GM12872 (cell line): Measurements from ENCODE around the gene ETNK2.

Experiments used
- CTCF ChIP-seq: IDR thresholded peaks from 3 replicates; pipeline ENCODE4 v1.5.1; 2011; ENCODE audit warnings: low read depth, mild to moderate bottlenecking, low read length, moderate library complexity; ENCODE audit not compliant: insufficient read depth

ETNK2 gene

GRCh38 chr1:204172404-204173029 lies 20.7 kb upstream of the ETNK2 start:
- no peak for TF ChIP-seq CTCF

DNA sequence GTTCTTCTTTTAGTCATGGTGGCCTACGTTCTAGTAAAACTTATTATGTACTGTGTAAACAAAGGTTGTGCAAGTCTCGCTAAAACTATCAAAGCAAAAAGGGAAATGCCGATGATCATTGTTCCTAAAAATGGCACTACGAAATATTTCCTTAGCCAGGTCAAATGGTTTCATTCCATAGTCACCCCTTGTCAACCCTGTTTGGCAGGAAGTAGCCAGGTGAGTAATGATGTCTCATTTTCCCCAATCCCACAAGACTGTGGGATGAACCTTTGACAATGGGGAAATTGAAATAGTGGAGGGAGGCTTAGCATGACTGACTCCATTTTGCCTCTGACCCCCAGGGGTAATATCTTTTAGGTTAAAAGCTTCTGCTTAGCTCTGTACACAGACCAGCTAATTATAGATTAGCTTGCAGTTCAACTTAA lies 19.9 kb upstream of the ETNK2 start:
- TF ChIP-seq CTCF: no peak

DNA sequence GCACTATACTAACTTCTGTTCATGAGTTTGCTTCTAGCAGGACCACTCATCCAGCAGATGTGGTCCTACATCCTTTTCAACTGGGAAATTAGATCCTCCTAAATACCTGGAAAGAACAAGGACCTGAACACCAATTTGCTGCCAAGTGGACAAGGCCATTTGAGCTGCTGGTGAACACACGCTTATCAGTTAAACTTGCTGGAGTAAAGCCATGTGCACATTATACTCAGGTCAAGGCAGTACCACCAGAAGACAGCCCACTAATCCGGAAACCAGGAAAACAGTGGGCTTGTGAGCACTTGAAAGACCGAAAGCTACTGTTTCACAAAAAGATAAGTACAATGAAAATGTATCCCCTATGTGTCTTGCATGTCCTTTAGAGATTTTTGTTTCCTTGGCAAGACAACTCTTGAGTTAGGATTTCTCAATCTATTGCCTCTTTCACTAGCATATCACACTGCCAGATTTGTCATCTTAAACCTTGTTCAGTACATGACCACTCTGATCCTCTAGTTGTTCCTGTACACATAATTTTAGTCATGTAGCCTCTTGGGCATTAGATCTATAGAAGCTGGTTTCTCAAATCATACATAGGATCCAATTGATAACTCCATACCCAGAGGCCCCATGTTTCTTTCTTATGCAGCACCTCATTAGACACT lies 18.8 kb upstream of the ETNK2 start:
- no peak for TF ChIP-seq CTCF

GRCh38 chr1:204169858-204170257 lies 18.0 kb upstream of the ETNK2 start:
- no peak for TF ChIP-seq CTCF

- no peak for TF ChIP-seq CTCF
Observed at GRCh38 chr1:204167730-204168129, 15.9 kb upstream of the ETNK2 start.

DNA sequence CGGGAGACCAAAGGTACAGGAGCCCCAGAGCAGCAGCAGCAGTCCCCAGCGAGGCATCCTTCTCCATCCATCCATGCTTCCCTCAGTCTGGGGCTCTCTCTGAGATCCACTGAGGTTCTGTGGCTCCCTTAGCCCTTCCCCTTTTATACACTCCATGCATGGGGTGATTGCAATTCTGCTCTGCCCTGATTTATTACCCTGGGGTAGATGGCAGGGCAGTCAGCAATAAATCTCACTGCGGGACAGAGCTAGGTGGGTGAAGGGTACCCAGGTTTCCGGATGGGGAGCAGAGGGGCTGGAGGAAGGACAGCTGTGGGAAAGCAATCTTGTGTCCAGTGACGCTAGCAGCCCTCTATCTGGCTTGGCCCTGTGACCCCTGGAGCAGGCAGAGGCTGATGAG lies 14.4 kb upstream of the ETNK2 start, which contains the start of gene REN:
Gene REN, minus strand, starts transcription at position 119 of the 400 bp plus-strand sequence. Its CDS starts 44 bp downstream, at position 75.
- TF ChIP-seq CTCF: no peak

- TF ChIP-seq CTCF: peak; percentile 99
Observed at GRCh38 chr1:204162494-204163074, 10.7 kb upstream of the ETNK2 start.
